BE2C (cell line): ENCODE results near the gene GALK2.
"Not testable (repeated sequence)": the region's sequence is repeated elsewhere in the genome, so short reads cannot be mapped to it uniquely, and the experiment has no call there.

Source experiments
- DNase-seq: peaks from one replicate; pipeline ENCODE4 v3.0.0-alpha.2; 2020
- H3K27me3 ChIP-seq: fragments of 250-450 bp; sonication (Bioruptor Pico); 2 replicates; pipeline ENCODE4 v1.5.1; 2020; ENCODE audit warnings: mild to moderate bottlenecking
- H3K36me3 ChIP-seq: fragments of 250-450 bp; sonication (Bioruptor Pico); 2 replicates; pipeline ENCODE4 v1.5.1; 2020; ENCODE audit warnings: mild to moderate bottlenecking
- H3K4me1 ChIP-seq: fragments of 250-450 bp; sonication (Bioruptor Pico); 2 replicates; pipeline ENCODE4 v1.5.1; 2020
- H3K4me3 ChIP-seq: 2 replicates; pipeline ENCODE4 v1.5.1; 2011; ENCODE audit warnings: low read depth, low read length
- H3K9me3 ChIP-seq: fragments of 250-450 bp; sonication (Bioruptor Pico); 2 replicates; pipeline ENCODE4 v1.5.1; 2020
- CTCF ChIP-seq: IDR thresholded peaks from 2 replicates; pipeline ENCODE4 v1.5.1; 2012; ENCODE audit warnings: mild to moderate bottlenecking, low read depth, low read length

GALK2 gene

GRCh38 chr15:49171790-49172189 lies 1.7 kb downstream of the GALK2 start:
- Histone ChIP-seq H3K9me3 (no peaks in the 10 kb centered on the region), H3K4me1 (no peaks in the 10 kb centered on the region), H3K36me3 (no peaks in the 10 kb centered on the region), H3K4me3 (no peak overlapping the region), H3K27me3 (no peaks in the 10 kb centered on the region)
- DNase-seq: no peak
- no peak for TF ChIP-seq CTCF

GRCh38 chr15:49174902-49175301 lies 4.9 kb downstream of the GALK2 start:
- TF ChIP-seq CTCF: no peak
- Histone ChIP-seq H3K27me3 (no peaks in the 10 kb centered on the region), H3K9me3 (no peaks in the 10 kb centered on the region), H3K4me1 (no peaks in the 10 kb centered on the region), H3K36me3 (0 out of 2 replicates have a peak, but pooled peaks cover 3% of the 10 kb centered on the region), H3K4me3 (no peak overlapping the region)
- no peak for DNase-seq

- H3K36me3 ChIP-seq, DNase-seq, H3K4me3 ChIP-seq, H3K9me3 ChIP-seq, H3K4me1 ChIP-seq, H3K27me3 ChIP-seq: not testable (repeated sequence)
These were observed 5.7 kb downstream of the GALK2 start for GRCh38 chr15:49175582-49176397.

- Histone ChIP-seq H3K27me3 (no peaks in the 10 kb centered on the region), H3K4me3 (no peak overlapping the region)
These were observed 8.4 kb downstream of the GALK2 start for GRCh38 chr15:49178497-49178896.

GRCh38 chr15:49179433-49180190 lies 9.6 kb downstream of the GALK2 start:
- no peaks in the 10 kb centered on the region for H3K27me3 ChIP-seq
- no peak overlapping the region for H3K4me3 ChIP-seq
- no peaks in the 10 kb centered on the region for H3K9me3 ChIP-seq
- no peak for DNase-seq
- TF ChIP-seq CTCF: no peak
- H3K4me1 ChIP-seq: no peaks in the 10 kb centered on the region
- 0 out of 2 replicates have a peak, but pooled peaks cover 3% of the 10 kb centered on the region for H3K36me3 ChIP-seq

More at GRCh38 chr15:49178497-49178896, 8.4 kb downstream of the GALK2 start:
- Histone ChIP-seq H3K4me1 (no peaks in the 10 kb centered on the region), H3K36me3 (0 out of 2 replicates have a peak, but pooled peaks cover 3% of the 10 kb centered on the region), H3K9me3 (no peaks in the 10 kb centered on the region)
- DNase-seq: no peak
- TF ChIP-seq CTCF: no peak

- H3K36me3 ChIP-seq: 0 out of 2 replicates have a peak, but pooled peaks cover 3% of the 10 kb centered on the region
- no peaks in the 10 kb centered on the region for H3K27me3 ChIP-seq
- H3K4me3 ChIP-seq: no peak overlapping the region
- no peaks in the 10 kb centered on the region for H3K9me3 ChIP-seq
- H3K4me1 ChIP-seq: no peaks in the 10 kb centered on the region
- no peak for DNase-seq
- TF ChIP-seq CTCF: no peak
These were observed 12.1 kb downstream of the GALK2 start for GRCh38 chr15:49182128-49182527.

GRCh38 chr15:49183741-49184140 lies 13.7 kb downstream of the GALK2 start:
- H3K36me3 ChIP-seq, H3K4me3 ChIP-seq, H3K9me3 ChIP-seq, H3K27me3 ChIP-seq, H3K4me1 ChIP-seq, DNase-seq: not testable (repeated sequence)
